HG02678 (cell line): ENCODE results near the gene SLFN13.
"Not testable (repeated sequence)": the region's sequence is repeated elsewhere in the genome, so short reads cannot be mapped to it uniquely, and the experiment has no call there.

ENCODE experiments used
- ATAC-seq: cut with Tn5 transposase; IDR thresholded peaks from one replicate; pipeline ENCODE4 v1.9.1; 2021; ENCODE audit warnings: mild to moderate bottlenecking, moderate library complexity; ENCODE audit not compliant: unreplicated experiment

SLFN13 gene

GRCh38 chr17:35448214-35448898 lies at the start of gene SLFN13:
Gene SLFN13 (minus strand): TSS chr17:35448766. CDS start chr17:35445680, 3,086 bp downstream.
- peak; percentile 78 for ATAC-seq

DNA sequence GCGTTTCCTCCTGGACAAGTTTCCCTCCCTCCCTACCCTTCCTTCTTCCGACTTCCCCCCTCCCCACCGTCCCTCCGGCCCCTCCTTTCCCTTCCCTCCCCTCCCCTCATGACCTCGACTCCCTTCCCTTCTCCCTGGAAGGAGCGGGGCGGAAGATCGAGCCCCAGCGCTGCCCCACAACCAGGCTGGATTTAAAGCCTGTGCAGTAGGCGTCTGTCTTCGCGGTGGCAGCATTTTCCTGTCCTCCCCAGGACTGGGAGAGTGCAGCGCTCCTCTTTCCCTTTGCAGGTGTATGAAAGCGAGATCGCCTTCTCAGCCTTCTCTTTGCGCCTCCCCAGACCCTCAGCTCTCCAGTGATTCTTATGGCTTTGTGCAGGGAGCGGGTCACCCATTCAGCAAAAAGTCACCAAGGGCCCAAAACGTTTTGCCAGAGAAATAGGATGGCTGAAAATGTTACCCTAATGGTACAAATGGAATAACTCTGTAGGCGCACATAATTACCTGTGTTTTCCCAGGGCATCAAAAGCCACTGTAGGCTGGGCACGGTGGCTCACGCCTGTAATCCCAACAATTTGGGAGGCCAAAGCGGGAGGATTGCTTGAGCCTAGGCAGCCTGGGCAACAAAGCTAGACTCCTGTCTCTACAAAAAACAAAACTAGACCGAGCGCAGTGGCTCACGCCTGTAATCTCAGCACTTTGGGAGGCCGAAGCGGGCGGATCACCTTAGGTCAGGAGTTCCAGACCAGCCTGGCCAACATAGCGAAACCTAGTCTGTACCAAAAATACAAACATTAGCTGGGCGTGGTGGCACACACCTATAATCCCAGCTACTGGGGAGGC lies 48.1 kb upstream of the SLFN13 start:
- no peak for ATAC-seq

- ATAC-seq: no peak
These were observed 44.5 kb upstream of the SLFN13 start for GRCh38 chr17:35493040-35493439.

DNA sequence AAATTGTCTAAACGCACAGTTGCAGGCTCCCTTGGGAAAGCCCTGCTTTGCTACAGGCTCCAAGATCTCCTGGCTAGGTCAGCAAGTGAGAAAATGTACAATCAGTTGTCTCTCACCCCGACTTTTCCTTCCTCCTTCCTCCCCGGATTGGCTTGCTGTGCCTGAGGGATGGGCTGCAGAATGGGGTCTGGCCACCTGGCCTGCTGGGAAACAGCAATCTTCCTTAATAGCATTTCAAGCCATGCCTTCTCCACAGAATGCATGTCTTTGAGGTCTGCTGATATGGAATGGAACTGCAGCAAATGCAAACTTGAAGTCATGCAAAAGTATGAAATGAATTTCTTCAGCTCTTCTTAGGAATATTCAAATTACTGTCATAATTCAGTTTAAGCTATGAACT lies 42.9 kb upstream of the SLFN13 start:
- no peak for ATAC-seq

DNA sequence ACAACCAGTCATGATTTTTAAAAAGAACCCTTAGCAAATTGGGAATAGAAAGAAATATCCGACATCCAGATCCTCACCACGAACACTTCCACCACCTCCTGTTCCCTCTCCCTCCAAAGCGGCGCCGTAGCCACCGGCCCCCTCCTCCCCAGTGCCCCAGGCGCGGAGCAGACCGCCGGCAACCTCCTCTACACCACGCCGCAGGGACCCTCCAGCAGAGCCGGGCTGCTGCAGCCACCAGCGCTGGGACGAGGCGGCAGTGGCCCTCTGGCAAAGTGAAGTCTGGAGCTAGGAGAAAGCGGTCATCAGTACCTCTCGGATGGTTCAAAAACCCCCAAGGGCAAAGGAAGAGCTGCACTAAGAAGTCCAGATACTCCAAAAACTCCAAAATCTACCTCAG lies 41.4 kb upstream of the SLFN13 start:
- no peak for ATAC-seq

- no peak for ATAC-seq
These were observed 40.4 kb upstream of the SLFN13 start for GRCh38 chr17:35488991-35489390.

- peak; percentile 65 for ATAC-seq
These were observed 38.6 kb upstream of the SLFN13 start for GRCh38 chr17:35486920-35487732.

DNA sequence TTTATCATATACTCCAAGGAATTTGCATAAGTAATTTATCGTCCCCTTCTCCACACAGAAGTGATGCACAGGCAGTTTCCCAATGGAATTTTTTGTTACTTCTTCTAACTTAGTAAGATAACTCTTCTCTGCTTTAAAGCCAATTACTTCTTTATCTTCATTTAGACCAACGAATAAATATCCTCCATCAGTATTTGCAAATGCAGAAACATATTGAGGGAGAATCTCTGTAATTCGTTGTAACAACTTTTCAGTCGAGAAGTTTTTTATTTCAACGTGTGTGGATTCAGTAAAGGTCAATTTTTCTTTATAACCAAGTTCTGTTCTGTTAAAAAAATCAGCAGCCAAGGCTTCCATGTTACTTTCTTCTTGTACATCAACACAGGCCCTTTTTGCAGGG lies 30.7 kb upstream of the SLFN13 start:
- ATAC-seq: no peak

DNA sequence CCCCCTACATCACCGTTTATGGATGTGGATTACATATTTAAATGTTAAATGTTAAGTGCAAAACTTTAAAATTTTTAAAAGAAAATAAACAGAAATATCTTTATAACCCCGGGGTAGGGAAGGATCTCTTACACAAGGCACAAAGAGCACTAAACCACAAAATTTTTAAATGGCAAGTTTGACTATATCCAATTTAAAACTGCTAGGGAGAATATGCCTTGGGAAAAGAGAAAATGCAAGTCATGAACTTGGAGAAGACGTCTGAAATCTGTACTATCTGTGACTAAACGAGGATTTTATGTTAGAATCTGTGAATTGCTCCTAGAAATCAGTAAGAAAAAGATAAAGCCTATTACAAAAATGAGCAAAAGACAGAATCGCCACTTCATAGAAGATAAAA lies 28.7 kb upstream of the SLFN13 start:
- no peak for ATAC-seq

- no peak for ATAC-seq
These were observed 27.8 kb upstream of the SLFN13 start for GRCh38 chr17:35476283-35476820.

- ATAC-seq: no peak
These were observed 19.9 kb upstream of the SLFN13 start for GRCh38 chr17:35468475-35468874.

- no peak for ATAC-seq
These were observed 19.3 kb upstream of the SLFN13 start for GRCh38 chr17:35467824-35468223.

- peak; percentile 90 for ATAC-seq
These were observed 11.8 kb upstream of the SLFN13 start for GRCh38 chr17:35460354-35460851.

GRCh38 chr17:35454035-35454434 lies 5.5 kb upstream of the SLFN13 start:
- not testable (repeated sequence) for ATAC-seq

GRCh38 chr17:35453171-35453570 lies 4.6 kb upstream of the SLFN13 start:
- no peak for ATAC-seq

- ATAC-seq: no peak
These were observed 885 bp upstream of the SLFN13 start for GRCh38 chr17:35449371-35449931.

- no peak for ATAC-seq
These were observed 297 bp upstream of the SLFN13 start for GRCh38 chr17:35448899-35449227.

DNA sequence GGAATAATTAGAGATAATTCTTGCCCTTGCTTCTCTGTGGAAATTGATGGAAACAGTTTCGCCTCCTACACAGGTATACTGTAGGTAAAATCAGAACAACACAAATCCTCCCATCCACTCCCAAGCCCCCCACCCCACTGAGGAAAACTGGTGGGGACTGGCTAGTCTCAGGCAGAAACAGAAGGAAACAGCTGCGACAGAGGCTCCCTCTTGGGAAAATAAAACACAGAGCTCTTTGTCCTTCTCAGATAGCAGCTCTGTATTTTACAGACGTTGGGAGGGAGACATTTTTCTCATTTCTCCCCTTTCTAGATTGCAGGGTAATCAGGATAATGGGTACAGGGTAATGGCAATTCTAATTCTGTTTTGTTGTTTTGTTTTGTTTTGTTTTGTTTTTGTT lies 1.1 kb downstream of the SLFN13 start:
- ATAC-seq: no peak

DNA sequence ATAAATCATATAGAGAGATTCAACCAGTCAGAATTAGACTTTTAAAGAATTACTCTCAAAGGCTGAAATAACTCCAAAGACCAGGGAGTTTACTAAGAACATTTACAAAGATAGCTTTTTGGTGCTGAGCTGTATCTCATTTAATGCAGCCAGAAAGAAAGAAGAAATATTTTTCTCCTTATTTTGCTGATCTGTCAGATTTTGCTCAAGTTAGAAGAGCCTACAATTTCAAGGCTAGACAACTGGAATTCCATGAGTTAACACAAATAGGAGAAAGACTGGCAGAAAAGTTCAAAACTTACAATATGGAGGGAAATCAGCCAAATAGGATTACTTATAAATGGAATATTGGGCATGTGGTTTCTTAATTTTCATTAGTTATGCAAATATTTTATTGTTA lies 10.1 kb downstream of the SLFN13 start:
- no peak for ATAC-seq

GRCh38 chr17:35433075-35433894 lies 15.3 kb downstream of the SLFN13 start:
- peak; percentile 35 for ATAC-seq
